HG02571 (cell line): ENCODE results near the gene HBM.
"Not testable (repeated sequence)": the region's sequence is repeated elsewhere in the genome, so short reads cannot be mapped to it uniquely, and the experiment has no call there.

Experiments used
- ATAC-seq: cut with Tn5 transposase; IDR thresholded peaks from one replicate; pipeline ENCODE4 v1.9.1; 2021; ENCODE audit warnings: mild to moderate bottlenecking, moderate library complexity; ENCODE audit not compliant: unreplicated experiment

Gene HBM

DNA sequence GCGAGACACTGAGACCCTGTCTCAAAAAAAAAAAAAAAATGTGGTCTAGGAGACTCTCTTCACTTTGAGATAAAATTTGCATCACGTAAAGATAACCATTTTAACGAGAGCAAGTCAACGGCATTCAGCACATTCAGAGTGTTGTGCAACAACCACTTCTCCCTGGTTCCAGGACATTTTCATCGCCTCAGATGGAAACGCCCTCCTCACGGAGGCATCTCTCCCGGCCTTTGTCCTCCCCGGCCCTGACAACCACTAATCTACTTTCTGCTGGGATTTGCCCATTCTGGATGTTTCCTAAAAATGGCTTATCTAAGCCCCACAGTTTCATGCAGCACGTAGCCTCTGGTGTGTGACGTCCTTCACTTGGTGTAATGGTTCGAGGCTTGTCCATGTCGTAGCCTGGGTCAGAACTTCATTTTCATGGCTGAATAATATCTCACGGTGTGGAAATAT, 21.0 kb upstream of the HBM start:
- no peak for ATAC-seq

DNA sequence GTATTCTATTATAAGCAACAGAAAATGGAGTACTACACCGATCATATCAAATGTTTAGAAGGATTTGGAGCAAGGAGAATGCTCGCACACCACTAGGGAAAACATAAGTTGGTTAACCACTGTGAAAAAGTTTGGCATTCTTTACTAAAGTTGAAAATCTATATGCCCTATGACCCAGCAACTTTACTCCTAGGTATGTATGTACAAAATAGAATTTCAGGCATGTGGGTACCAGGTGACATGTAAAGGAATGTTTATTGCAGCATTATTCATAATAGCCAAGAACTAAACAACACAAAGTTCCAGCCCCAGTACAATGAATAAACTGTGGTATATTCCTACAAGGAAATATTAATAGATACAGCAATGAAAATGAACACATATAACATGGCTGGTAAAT, 19.1 kb upstream of the HBM start:
- ATAC-seq: no peak

DNA sequence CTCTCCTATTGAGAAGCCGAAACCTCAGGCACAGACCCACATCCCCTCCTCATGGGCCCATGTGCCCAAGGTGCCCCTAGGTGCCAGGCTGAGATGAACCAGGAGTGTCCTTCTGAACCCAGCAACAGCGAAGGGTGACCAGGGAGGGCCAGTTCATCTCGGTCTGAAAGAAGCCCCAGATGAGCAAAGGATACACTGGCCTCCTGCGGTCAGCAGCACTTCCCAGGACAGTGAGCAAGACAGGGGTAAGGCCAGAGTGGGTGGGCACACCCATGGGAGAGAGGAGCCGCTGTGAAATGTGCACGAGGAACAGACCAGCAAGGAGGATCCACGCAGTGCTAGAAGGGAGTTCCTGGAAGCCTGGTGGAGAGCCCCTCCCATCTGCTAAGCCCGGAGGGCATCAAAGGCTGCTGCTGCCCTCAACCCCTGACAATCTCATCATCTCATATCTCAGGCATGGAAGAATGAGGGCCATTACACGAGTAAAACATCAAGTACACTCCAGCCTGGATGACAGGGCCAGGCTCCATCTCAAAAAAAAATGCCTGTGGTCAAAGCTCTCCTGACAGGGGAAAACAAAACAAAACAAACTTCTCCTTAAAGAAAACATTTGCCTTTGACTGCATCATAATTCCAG, 16.6 kb upstream of the HBM start:
- ATAC-seq: no peak

DNA sequence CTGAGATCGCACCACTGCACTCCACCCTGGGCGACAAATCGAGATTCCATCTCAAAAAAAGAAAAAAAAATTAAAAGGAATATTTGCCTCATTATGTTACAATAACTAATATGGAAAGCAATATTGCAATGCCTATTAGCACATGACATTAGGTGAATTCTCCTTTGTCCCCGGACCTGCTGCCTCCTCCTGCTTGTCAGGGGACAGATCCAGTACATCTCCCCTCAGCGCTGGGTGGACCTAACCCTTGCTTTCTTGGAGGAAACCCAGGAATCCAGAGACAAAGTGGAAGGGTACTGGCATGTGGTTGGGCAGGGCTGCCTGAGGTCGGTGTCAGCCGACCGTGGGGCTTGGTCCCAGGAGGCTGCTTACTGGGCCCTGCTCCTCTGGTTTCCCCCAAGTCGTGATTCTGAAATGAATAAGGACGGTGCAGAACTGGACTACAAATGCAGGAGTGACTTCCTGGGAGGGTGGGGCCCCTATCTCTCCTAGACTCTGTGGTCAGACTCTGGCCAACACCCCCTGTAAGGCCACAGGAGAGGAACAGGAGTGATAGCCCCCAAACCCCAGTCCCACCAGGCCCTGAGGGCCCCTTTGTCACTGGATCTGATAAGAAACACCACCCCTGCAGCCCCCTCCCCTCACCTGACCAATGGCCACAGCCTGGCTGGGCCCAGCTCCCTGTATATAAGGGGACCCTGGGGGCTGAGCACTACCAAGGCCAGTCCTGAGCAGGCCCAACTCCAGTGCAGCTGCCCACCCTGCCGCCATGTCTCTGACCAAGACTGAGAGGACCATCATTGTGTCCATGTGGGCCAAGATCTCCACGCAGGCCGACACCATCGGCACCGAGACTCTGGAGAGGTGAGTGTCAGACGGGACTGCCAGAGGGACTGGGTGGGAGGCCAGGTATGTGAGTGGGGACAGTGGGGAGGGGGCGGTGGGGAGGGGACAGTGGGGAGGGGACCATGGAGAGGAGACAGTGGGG, 13.3 kb upstream of the HBM start, which contains the start of gene HBZ:
TSS of gene HBZ (plus strand) at position 504 of the 988 bp plus-strand sequence. CDS start at position 770, 266 bp downstream.
- ATAC-seq: no peak

DNA sequence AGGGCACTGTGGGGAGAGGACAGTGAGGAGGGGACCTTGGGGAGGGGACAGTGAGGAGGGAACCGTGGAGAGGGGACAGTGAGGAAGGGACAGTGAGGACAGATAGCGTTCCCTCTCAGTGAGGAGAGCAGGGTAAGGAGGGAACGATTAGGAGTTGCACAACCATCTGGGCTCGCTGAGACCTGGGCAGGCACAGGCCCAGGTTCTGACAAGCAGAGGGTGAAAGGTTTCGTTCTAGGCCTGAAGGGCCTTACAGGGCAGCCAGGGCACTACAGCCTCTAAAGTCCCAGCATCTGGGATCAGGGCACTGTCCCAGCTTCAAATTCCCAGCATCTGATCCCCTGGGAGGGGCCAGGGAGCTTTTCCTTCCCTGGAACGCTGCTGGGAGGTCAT, 12.7 kb upstream of the HBM start:
- ATAC-seq: not testable (repeated sequence)

DNA sequence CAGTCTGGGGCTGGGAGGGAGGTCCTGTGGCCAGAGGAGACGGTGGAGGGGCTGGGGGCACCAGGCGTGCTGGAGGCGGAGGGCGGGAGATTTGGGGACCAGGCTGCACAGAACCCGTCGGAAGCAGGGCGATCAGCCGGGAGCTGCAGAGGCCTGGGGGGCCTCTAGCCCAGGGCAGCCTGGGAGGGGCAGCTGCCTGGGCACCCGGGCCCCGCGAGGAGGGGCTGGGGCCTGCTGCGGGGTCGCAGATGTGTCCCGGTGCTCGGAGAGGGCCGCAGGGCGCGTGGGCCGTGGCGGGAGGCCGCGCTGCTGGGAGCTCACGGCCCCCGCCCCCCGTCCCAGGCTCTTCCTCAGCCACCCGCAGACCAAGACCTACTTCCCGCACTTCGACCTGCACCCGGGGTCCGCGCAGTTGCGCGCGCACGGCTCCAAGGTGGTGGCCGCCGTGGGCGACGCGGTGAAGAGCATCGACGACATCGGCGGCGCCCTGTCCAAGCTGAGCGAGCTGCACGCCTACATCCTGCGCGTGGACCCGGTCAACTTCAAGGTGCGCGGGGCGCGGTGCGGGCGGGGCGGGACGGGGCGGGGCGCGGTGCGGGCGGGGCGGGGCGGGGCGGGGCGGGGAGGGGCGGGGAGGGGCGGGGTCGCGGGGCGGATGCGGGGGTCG, 12.1 kb upstream of the HBM start:
- ATAC-seq: not testable (repeated sequence)

DNA sequence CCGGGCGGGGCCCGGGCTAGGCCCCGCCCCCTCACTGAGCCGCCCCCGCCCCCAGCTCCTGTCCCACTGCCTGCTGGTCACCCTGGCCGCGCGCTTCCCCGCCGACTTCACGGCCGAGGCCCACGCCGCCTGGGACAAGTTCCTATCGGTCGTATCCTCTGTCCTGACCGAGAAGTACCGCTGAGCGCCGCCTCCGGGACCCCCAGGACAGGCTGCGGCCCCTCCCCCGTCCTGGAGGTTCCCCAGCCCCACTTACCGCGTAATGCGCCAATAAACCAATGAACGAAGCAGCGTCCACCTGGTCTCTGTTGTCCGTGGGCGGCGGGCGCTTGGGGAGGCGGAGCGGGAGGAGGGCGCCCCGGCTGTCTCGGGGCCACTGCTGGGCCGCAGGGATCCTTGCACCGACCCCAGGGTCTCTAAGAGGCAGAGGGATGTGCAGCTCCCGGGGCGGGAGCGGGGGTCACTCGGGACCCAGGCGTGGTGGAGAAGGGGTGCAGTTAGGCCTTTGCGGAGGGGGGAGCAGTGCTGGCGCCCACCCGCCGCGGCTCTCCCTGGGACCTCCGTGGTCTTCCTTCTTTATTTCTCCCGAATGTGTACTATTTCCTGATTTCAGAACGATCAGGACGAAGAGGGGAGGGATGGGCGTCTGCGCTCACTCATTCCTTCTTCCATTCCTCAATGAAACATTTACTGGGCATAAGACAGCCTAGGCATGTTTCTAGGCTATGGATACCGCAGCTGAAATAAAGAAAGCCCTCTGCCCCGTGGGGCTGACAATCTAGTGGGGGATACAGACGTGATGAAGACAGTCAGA, 11.4 kb upstream of the HBM start:
- no peak for ATAC-seq

DNA sequence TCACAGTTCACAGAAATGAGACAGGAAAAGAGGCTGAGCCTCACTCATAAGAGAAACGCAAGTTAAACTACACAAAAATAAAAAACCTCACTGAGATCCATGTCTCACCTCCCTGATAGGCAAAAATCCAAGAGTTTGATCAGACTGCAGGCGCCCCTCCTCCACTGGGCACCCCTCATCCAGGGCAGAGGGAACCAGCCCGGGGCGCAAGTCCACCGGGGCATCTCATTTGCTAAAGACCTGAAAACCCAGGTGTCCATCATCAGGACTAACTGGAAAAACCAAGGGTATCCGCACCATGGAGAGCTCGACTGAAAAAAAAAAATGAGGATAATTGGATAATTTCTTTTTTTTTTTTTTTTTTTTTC, 10.8 kb upstream of the HBM start:
- ATAC-seq: no peak

DNA sequence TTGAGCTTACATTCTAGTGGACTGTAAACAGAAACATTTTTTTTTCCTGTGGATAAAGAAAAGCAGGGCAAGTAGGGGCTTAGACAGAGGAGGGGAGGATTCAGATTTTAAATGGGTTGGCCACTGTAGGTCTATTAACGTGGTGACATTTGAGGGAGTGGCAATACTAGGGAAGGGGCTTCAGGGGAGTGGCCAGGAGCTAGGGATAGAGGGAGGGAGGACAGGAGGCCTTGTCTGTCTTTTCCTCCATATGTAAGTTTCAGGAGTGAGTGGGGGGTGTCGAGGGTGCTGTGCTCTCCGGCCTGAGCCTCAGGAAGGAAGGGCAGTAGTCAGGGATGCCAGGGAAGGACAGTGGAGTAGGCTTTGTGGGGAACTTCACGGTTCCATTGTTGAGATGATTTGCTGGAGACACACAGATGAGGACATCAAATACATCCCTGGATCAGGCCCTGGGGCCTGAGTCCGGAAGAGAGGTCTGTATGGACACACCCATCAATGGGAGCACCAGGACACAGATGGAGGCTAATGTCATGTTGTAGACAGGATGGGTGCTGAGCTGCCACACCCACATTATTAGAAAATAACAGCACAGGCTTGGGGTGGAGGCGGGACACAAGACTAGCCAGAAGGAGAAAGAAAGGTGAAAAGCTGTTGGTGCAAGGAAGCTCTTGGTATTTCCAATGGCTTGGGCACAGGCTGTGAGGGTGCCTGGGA, 6.5 kb upstream of the HBM start:
- ATAC-seq: no peak

DNA sequence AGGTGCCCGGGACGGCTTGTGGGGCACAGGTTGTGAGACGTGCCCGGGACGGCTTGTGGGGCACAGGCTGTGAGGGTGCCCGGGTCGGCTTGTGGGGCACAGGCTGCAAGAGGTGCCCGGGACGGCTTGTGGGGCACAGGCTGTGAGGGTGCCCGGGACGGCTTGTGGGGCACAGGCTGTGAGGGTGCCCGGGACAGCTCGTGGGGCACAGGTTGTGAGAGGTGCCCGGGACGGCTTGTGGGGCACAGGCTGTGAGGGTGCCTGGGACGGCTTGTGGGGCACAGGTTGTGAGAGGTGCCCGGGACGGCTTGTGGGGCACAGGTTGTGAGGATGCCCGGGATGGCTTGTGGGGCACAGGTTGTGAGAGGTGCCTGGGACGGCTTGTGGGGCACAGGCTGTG, 5.5 kb upstream of the HBM start:
- not testable (repeated sequence) for ATAC-seq

DNA sequence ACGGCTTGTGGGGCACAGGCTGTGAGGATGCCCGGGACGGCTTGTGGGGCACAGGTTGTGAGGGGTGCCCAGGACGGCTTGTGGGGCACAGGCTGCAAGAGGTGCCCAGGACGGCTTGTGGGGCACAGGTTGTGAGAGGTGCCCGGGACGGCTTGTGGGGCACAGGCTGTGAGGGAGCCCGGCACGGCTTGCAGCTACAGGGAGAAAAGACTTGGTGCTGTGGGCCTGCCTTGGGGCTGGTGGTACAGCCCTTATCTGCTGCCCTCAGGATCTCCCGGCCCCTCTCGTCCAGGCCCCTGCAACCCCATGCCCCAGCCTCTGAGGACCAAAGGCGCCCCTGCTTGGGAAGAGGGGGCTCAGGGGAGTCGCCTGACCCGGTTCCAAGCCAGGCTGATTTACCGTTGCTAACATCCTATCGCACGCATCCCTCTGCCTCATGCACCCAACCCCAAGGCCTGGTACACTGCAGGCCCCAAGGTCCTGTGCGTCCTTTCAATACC, 5.0 kb upstream of the HBM start:
- ATAC-seq: no peak

DNA sequence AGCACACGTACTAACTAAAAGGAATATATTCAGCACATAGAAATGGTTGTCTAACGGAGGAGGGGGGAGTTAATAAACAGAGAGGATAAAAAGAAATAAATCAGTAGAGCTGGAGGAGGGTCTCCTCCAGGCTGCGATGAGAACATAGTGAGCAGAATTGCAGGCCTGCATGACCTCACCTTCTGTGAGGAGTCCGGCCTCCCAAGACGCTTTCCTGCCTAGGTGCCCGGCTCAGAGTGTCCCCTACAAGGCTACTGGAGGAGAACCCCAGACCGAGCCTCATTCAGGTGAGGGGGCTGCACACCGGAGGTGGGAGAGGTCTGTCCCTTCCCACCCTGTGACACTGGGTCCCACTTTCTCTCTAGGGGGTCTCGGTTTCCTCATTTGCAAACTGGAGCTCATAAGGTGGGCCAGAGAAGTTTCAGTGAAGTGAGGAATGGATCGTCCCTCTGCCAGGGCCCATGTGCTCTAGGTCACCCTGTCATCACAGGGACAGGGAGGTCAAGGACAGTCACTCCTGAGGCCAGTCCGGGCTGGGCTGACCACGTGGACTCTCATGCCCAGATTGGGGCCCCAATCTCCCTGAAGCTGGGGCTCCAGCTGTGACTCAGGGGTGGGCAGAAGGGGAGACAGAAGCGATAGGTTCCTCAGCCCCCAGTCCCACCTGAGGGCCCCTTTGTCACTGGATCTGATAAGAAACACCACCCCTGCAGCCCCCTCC, 3.3 kb upstream of the HBM start:
- no peak for ATAC-seq

DNA sequence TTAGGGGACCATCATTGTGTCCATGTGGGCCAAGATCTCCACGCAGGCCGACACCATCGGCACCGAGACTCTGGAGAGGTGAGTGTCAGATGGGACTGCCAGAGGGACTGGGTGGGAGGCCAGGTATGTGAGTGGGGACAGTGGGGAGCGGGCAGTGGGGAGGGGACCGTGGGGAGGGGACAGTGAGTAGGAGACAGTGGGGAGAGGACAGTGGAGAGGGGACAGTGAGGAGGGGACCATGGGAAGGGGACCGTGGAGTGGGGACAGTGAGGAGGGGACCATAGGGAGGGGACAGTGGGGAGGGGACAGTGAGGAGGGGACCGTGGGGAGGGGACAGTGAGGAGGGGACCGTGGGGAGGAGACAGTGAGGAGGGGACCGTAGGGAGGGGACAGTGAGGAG, 2.6 kb upstream of the HBM start:
- not testable (repeated sequence) for ATAC-seq

DNA sequence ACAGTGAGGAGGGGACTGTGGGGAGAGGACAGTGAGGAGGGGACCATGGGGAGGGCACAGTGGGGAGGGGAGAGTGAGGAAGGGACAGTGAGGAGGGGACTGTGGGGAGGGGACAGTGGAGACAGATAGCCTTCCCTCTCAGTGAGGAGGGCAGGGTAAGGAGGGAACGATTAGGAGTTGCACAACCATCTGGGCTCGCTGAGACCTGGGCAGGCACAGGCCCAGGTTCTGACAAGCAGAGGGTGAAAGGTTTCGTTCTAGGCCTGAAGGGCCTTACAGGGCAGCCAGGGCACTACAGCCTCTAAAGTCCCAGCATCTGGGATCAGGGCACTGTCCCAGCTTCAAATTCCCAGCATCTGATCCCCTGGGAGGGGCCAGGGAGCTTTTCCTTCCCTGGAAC, 2.1 kb upstream of the HBM start:
- not testable (repeated sequence) for ATAC-seq

DNA sequence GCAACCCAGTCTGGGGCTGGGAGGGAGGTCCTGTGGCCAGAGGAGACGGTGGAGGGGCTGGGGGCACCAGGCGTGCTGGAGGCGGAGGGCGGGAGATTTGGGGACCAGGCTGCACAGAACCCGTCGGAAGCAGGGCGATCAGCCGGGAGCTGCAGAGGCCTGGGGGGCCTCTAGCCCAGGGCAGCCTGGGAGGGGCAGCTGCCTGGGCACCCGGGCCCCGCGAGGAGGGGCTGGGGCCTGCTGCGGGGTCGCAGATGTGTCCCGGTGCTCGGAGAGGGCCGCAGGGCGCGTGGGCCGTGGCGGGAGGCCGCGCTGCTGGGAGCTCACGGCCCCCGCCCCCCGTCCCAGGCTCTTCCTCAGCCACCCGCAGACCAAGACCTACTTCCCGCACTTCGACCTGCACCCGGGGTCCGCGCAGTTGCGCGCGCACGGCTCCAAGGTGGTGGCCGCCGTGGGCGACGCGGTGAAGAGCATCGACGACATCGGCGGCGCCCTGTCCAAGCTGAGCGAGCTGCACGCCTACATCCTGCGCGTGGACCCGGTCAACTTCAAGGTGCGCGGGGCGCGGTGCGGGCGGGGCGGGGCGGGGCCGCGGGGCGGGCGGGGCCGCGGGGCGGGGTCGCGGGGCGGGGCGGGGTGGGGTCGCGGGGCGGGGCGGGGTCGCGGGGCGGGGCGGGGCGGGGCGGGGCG, 1.5 kb upstream of the HBM start:
- ATAC-seq: not testable (repeated sequence)

DNA sequence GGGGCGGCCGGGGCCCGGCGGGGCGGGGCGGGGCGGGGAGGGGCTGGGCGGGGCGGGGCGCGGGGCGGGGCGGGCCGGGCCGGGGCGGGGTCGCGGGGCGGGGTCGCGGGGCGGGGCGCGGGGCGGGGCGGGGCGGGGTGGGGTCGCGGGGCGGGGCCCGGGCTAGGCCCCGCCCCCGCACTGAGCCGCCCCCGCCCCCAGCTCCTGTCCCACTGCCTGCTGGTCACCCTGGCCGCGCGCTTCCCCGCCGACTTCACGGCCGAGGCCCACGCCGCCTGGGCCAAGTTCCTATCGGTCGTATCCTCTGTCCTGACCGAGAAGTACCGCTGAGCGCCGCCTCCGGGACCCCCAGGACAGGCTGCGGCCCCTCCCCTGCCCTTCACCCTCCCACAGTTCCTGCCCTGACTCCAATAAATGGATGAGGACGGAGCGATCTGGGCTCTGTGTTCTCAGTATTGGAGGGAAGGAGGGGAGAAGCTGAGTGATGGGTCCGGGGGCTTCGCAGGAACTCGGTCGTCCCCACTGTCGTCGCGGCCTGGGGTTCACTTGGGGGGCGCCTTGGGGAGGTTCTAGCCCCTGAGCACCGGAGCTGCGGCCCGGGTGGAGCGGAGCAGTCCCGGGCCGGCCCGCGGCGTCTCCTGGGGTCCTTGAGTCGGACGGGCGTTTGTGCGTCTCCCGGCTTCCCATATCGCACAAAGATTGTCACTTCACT, 795 bp upstream of the HBM start:
- ATAC-seq: no peak

DNA sequence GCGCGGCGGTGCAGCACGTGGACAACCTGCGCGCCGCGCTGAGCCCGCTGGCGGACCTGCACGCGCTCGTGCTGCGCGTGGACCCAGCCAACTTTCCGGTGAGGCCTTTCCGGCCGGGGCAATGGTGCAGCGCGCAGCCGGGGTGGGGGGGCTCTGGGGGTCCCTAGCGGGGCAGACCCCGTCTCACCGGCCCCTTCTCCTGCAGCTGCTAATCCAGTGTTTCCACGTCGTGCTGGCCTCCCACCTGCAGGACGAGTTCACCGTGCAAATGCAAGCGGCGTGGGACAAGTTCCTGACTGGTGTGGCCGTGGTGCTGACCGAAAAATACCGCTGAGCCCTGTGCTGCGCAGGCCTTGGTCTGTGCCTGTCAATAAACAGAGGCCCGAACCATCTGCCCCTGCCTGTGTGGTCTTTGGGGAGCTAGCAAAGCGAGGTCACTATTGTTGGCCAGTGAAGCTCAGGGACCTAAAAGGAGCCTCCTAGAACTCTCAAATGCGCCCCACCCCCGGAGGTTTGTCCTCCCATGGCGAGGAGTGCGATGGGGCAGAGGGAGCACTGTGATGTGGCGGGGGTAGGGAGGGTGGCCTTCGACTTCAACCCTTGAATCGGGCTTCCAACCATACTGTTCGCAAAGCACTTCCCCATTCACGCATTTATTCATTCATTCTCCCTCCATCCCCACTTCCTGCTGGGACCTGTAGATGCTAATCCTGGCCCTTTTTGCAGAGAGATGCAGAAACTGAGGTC, 770 bp downstream of the HBM start:
- no peak for ATAC-seq
